Stomach (tissue), 4 donors: ENCODE results near the gene SLC7A5.

ENCODE experiments used
- EP300 ChIP-seq: sonication (generic); formaldehyde crosslinking; IDR thresholded peaks from one replicate; pipeline ENCODE4 v1.6.1; 2017; ENCODE audit warnings: antibody characterized with exemption
- POLR2A ChIP-seq, 4 donors: fragments of 450-650 bp; IDR thresholded peaks; one replicate each; pipeline ENCODE4 v1.6.1; 2016; ENCODE audit warnings: antibody characterized with exemption in 4 of 4, control low read depth in 2 of 4, mild to moderate bottlenecking in 1 of 4, moderate library complexity in 1 of 4
- POLR2AphosphoS5 ChIP-seq, 3 donors: sonication (generic); formaldehyde crosslinking; IDR thresholded peaks; one replicate each; pipeline ENCODE4 v1.6.1; 2016; ENCODE audit warnings: antibody characterized with exemption in 3 of 3
- TF ChIP-seq, protein P1 (sequence below), 7 experiments: fragments of 450-650 bp in 4 of 7; fragments of 200-600 bp in 3 of 7; sonication (generic) in 3 of 7; IDR thresholded peaks; one replicate each; pipeline ENCODE4 v1.5.1; 2016 to 2019; ENCODE audit warnings: antibody characterized with exemption in 7 of 7, control low read depth in 2 of 7, mild to moderate bottlenecking in 1 of 7

DNA sequence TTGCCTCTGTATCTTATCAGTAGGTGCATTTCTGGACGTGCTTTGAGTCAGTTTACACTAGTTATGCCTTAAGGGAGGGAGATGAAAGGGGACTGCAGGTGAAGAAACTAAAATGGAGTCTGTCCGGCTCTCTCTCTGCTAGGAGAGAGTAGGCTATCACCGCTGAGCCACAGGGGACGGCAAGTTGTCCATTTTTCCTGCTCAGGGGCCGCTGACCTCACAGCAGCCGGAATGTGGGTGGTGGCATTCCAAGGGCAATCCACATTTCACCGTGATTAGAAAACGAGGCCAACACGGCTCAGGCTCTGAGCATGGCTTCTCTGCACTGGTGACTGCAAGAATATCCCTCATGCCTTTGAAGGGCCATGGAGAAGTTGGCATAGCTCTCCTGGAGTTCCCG is 84.5 kb downstream of the SLC7A5 start:
- TF ChIP-seq, protein P1, sequence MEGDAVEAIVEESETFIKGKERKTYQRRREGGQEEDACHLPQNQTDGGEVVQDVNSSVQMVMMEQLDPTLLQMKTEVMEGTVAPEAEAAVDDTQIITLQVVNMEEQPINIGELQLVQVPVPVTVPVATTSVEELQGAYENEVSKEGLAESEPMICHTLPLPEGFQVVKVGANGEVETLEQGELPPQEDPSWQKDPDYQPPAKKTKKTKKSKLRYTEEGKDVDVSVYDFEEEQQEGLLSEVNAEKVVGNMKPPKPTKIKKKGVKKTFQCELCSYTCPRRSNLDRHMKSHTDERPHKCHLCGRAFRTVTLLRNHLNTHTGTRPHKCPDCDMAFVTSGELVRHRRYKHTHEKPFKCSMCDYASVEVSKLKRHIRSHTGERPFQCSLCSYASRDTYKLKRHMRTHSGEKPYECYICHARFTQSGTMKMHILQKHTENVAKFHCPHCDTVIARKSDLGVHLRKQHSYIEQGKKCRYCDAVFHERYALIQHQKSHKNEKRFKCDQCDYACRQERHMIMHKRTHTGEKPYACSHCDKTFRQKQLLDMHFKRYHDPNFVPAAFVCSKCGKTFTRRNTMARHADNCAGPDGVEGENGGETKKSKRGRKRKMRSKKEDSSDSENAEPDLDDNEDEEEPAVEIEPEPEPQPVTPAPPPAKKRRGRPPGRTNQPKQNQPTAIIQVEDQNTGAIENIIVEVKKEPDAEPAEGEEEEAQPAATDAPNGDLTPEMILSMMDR (IDR thresholded peaks at IDR 0.05): no peak
- TF ChIP-seq POLR2A (IDR thresholded peaks at IDR 0.05): no peak
- no peak for TF ChIP-seq EP300
- peak in 1 of 3 donors; percentile 20 for TF ChIP-seq POLR2AphosphoS5 (IDR thresholded peaks at IDR 0.05)
